ENCODE measurements around the gene KLHDC4.

DNA sequence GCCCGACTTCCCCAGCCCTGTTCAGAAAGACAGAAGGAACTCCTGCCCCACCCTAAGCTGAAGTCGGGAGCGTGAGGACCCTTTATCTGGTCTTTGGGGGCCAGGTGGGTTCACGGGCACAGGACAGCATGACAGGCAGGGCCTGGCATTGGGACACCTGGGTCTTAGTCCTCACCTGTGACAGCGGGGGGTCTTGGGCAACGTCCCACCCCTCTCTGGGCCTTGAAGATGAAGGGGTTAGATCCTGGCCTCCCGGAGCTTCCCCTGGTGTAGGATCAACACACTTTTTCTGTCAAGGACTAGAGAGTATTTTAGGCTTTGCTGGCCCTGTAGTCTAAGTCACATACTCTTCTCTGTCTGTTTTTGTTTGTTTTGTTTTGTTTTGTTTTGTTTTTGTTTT lies 98.3 kb downstream of the KLHDC4 start:
- TF ChIP-seq RAD21 (IDR thresholded peaks at IDR 0.05; ENCODE audit: insufficient read depth, low read depth, low read length) (no peak), CTCF (IDR thresholded peaks at IDR 0.05 in 2 of 3, conservative IDR thresholded peaks at IDR 0.05 in 1 of 3; ENCODE audit: control insufficient read depth in 2 of 3, extremely low read depth in 1 of 3, insufficient read depth in 1 of 3, low read depth in 3 of 3, low read length in 3 of 3) (no peak), POLR2AphosphoS2 (IDR thresholded peaks at IDR 0.05; ENCODE audit: low read depth, low read length) (no peak), REST (IDR thresholded peaks at IDR 0.05; ENCODE audit: low read depth, low read length) (no peak), HDGF (IDR thresholded peaks at IDR 0.05) (no peak), SMAD5 (IDR thresholded peaks at IDR 0.05; ENCODE audit: low read depth) (no peak), SIN3A (IDR thresholded peaks at IDR 0.05; ENCODE audit: low read depth, low read length) (no peak), BMI1 (IDR thresholded peaks at IDR 0.05; ENCODE audit: borderline replicate concordance) (no peak)
- TF ChIP-seq, protein P1, sequence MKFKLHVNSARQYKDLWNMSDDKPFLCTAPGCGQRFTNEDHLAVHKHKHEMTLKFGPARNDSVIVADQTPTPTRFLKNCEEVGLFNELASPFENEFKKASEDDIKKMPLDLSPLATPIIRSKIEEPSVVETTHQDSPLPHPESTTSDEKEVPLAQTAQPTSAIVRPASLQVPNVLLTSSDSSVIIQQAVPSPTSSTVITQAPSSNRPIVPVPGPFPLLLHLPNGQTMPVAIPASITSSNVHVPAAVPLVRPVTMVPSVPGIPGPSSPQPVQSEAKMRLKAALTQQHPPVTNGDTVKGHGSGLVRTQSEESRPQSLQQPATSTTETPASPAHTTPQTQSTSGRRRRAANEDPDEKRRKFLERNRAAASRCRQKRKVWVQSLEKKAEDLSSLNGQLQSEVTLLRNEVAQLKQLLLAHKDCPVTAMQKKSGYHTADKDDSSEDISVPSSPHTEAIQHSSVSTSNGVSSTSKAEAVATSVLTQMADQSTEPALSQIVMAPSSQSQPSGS (IDR thresholded peaks at IDR 0.05; ENCODE audit: low read length), result no peak
- TF ChIP-seq, protein P2, sequence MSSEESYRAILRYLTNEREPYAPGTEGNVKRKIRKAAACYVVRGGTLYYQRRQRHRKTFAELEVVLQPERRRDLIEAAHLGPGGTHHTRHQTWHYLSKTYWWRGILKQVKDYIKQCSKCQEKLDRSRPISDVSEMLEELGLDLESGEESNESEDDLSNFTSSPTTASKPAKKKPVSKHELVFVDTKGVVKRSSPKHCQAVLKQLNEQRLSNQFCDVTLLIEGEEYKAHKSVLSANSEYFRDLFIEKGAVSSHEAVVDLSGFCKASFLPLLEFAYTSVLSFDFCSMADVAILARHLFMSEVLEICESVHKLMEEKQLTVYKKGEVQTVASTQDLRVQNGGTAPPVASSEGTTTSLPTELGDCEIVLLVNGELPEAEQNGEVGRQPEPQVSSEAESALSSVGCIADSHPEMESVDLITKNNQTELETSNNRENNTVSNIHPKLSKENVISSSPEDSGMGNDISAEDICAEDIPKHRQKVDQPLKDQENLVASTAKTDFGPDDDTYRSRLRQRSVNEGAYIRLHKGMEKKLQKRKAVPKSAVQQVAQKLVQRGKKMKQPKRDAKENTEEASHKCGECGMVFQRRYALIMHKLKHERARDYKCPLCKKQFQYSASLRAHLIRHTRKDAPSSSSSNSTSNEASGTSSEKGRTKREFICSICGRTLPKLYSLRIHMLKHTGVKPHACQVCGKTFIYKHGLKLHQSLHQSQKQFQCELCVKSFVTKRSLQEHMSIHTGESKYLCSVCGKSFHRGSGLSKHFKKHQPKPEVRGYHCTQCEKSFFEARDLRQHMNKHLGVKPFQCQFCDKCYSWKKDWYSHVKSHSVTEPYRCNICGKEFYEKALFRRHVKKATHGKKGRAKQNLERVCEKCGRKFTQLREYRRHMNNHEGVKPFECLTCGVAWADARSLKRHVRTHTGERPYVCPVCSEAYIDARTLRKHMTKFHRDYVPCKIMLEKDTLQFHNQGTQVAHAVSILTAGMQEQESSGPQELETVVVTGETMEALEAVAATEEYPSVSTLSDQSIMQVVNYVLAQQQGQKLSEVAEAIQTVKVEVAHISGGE (CRISPR knock-in tag; IDR thresholded peaks at IDR 0.05), result no peak

All from GM12878 (cell line).